H1 (cell line): Measurements from ENCODE around the gene CST11. TPM values are rescaled to one million over a fixed set of nuclear protein-coding genes. Genes with fewer than 3 reads are reported as not detected.

ENCODE experiments used
- CTCF ChIA-PET: fragments of 300-600 bp; sonication (Branson Sonifier 250); formaldehyde crosslinking; loops from one replicate; lab custom pipeline; 2021; ENCODE audit not compliant: partially characterized antibody; lab: Charles Lee
- POLR2A ChIA-PET: fragments of 300-600 bp; sonication (Branson Sonifier 250); formaldehyde crosslinking; loops from one replicate; lab custom pipeline; 2021; ENCODE audit warnings: inconsistent platforms; ENCODE audit not compliant: partially characterized antibody; lab: Charles Lee
- DNase-seq, 2 experiments: peaks; one replicate each; pipeline versions ENCODE4 v3.0.0 to v3.0.0-alpha.2; 2010 to 2022; ENCODE audit warnings: low spot score in 2 of 2, low read depth in 1 of 2, mixed read lengths in 1 of 2
- FAIRE-seq: peaks from 2 replicates; lab custom pipeline; 2011; peaks lifted over from hg19 to GRCh38; lab: Jason Lieb, UNC
- H2AFZ ChIP-seq: 2 replicates; pipeline ENCODE4 v1.8.1; 2012; ENCODE audit warnings: low read length, inconsistent platforms
- H2AK5ac ChIP-seq: 2 replicates; pipeline ENCODE4 v1.6.1; 2013; ENCODE audit warnings: low read depth, low read length
- H2BK120ac ChIP-seq: replicated peaks from 2 replicates; pipeline ENCODE3; 2013; ENCODE audit warnings: low read depth, low read length, inconsistent platforms
- H2BK12ac ChIP-seq: 2 replicates; pipeline ENCODE4 v1.6.1; 2013; ENCODE audit warnings: low read depth, low read length
- H2BK15ac ChIP-seq: 2 replicates; pipeline ENCODE4 v1.6.1; 2013; ENCODE audit warnings: low read length
- H2BK20ac ChIP-seq: 2 replicates; pipeline ENCODE4 v1.6.1; 2013; ENCODE audit warnings: low read length
- H2BK5ac ChIP-seq: 2 replicates; pipeline ENCODE4 v1.6.1; 2013; ENCODE audit warnings: low read depth, low read length
- H3K14ac ChIP-seq: 2 replicates; pipeline ENCODE4 v1.6.1; 2013; ENCODE audit warnings: inconsistent platforms; ENCODE audit not compliant: insufficient read length
- H3K18ac ChIP-seq: 2 replicates; pipeline ENCODE4 v1.6.1; 2013; ENCODE audit warnings: low read length; ENCODE audit errors: extremely low read depth
- H3K23ac ChIP-seq: 2 replicates; pipeline ENCODE4 v1.6.1; 2013; ENCODE audit warnings: inconsistent platforms; ENCODE audit not compliant: insufficient read length
- H3K23me2 ChIP-seq: 2 replicates; pipeline ENCODE4 v1.6.1; 2013; ENCODE audit warnings: low read depth, low read length
- H3K27ac ChIP-seq: 2 replicates; pipeline ENCODE4 v1.6.1; 2011; ENCODE audit warnings: low read depth, low read length, inconsistent platforms
- H3K27me3 ChIP-seq, 4 experiments: replicated peaks in 1 of 4; 1 replicate in 1 of 4; 2 replicates in 3 of 4; pipeline versions ENCODE4 v1.6.1 to v1.8.1; 2011 to 2013; ENCODE audit warnings: low read length in 3 of 4, mild to moderate bottlenecking in 3 of 4, inconsistent platforms in 2 of 4, mixed read lengths in 2 of 4, moderate library complexity in 1 of 4; ENCODE audit not compliant: control insufficient read depth in 3 of 4, insufficient read depth in 3 of 4; ENCODE audit errors: extremely low read depth in 1 of 4
- H3K36me3 ChIP-seq, 4 experiments: 2 replicates each; pipeline versions ENCODE4 v1.6.1 to v1.8.1; 2011 to 2013; ENCODE audit warnings: mild to moderate bottlenecking in 4 of 4, low read length in 3 of 4, moderate library complexity in 2 of 4, control low read depth in 1 of 4, inconsistent platforms in 1 of 4; ENCODE audit not compliant: insufficient read depth in 4 of 4, control insufficient read depth in 2 of 4
- H3K4ac ChIP-seq: replicated peaks from 2 replicates; pipeline ENCODE3; 2013; ENCODE audit warnings: low read length, low read depth, mixed read lengths, inconsistent platforms; ENCODE audit not compliant: insufficient read length
- H3K4me1 ChIP-seq, 4 experiments: replicated peaks in 1 of 4; 1 replicate in 1 of 4; 2 replicates in 3 of 4; pipeline versions ENCODE4 v1.6.1 to v1.8.1; 2011 to 2013; ENCODE audit warnings: low read length in 3 of 4, inconsistent platforms in 2 of 4, mixed read lengths in 1 of 4; ENCODE audit not compliant: insufficient read depth in 4 of 4, control insufficient read depth in 3 of 4
- H3K4me2 ChIP-seq, 2 experiments: 2 replicates each; pipeline versions ENCODE4 v1.6.1 to v1.8.1; 2011 to 2013; ENCODE audit warnings: low read depth in 2 of 2, low read length in 2 of 2, control low read depth in 1 of 2, inconsistent platforms in 1 of 2, mild to moderate bottlenecking in 1 of 2; ENCODE audit not compliant: insufficient read depth in 1 of 2
- H3K4me3 ChIP-seq, 4 experiments: fragments of 200-600, 300-600 bp in 1 of 4; sonication (generic), shearing (Covaris generic), sonication (Bioruptor Twin) in 1 of 4; 2 replicates each; pipeline versions ENCODE4 v1.5.1 to v1.8.1; 2011 to 2016; ENCODE audit warnings: low read length in 4 of 4, low read depth in 3 of 4, control low read depth in 2 of 4, inconsistent platforms in 2 of 4, mild to moderate bottlenecking in 2 of 4, mixed read lengths in 1 of 4, moderate library complexity in 1 of 4; ENCODE audit not compliant: insufficient read depth in 2 of 4; ENCODE audit errors: extremely low read depth in 1 of 4
- H3K56ac ChIP-seq: replicated peaks from 2 replicates; pipeline ENCODE3; 2013; ENCODE audit warnings: low read depth, mild to moderate bottlenecking, mixed read lengths, low read length, inconsistent platforms; ENCODE audit not compliant: insufficient read length
- H3K79me1 ChIP-seq: 2 replicates; pipeline ENCODE4 v1.6.1; 2013; ENCODE audit warnings: low read depth, low read length, control low read depth
- H3K79me2 ChIP-seq, 2 experiments: 2 replicates each; pipeline versions ENCODE4 v1.6.1 to v1.8.1; 2012 to 2013; ENCODE audit warnings: low read length in 2 of 2, mild to moderate bottlenecking in 2 of 2, inconsistent platforms in 1 of 2; ENCODE audit not compliant: insufficient read depth in 2 of 2, control insufficient read depth in 1 of 2
- H3K9ac ChIP-seq, 4 experiments: replicated peaks in 1 of 4; 1 replicate in 1 of 4; 2 replicates in 3 of 4; pipeline versions ENCODE4 v1.6.1 to v1.8.1; 2011 to 2013; ENCODE audit warnings: low read depth in 3 of 4, low read length in 3 of 4, control low read depth in 2 of 4, mild to moderate bottlenecking in 2 of 4, moderate library complexity in 2 of 4, inconsistent platforms in 1 of 4; ENCODE audit errors: extremely low read depth in 1 of 4
- H3K9me3 ChIP-seq, 2 experiments: 2 replicates each; pipeline versions ENCODE4 v1.6.1 to v1.8.1; 2012 to 2013; ENCODE audit warnings: mild to moderate bottlenecking in 2 of 2, moderate library complexity in 2 of 2, control low read depth in 1 of 2, inconsistent platforms in 1 of 2, low read depth in 1 of 2, low read length in 1 of 2, mixed read lengths in 1 of 2; ENCODE audit not compliant: insufficient read depth in 2 of 2
- H4K20me1 ChIP-seq, 2 experiments: replicated peaks in 1 of 2; 2 replicates each; pipeline versions ENCODE3 to v1.8.1; 2011 to 2013; ENCODE audit warnings: inconsistent platforms in 2 of 2, low read length in 2 of 2, mild to moderate bottlenecking in 1 of 2; ENCODE audit not compliant: insufficient read depth in 2 of 2, control insufficient read depth in 1 of 2
- H4K5ac ChIP-seq: 2 replicates; pipeline ENCODE4 v1.6.1; 2013; ENCODE audit warnings: low read length, low read depth, mixed read lengths, inconsistent platforms; ENCODE audit not compliant: insufficient read length
- H4K8ac ChIP-seq: 2 replicates; pipeline ENCODE4 v1.8.0; 2013; ENCODE audit warnings: mild to moderate bottlenecking, moderate library complexity, low read length, inconsistent platforms; ENCODE audit not compliant: insufficient read depth; ENCODE audit errors: extremely low read depth
- H4K91ac ChIP-seq: replicated peaks from 2 replicates; pipeline ENCODE3; 2013; ENCODE audit warnings: low read length, mixed read lengths, inconsistent platforms; ENCODE audit not compliant: insufficient read length
- CBX5 ChIP-seq: fragments of 300-800, 300-1000 bp; sonication (generic); IDR thresholded peaks from 2 replicates; pipeline ENCODE4 v1.7.1; 2016; ENCODE audit warnings: antibody characterized with exemption, low read length, low read depth
- CREB1 ChIP-seq: IDR thresholded peaks from 2 replicates; pipeline ENCODE4 v1.6.1; 2012; ENCODE audit warnings: inconsistent platforms
- EP300 ChIP-seq, 2 experiments: IDR thresholded peaks; 1 replicate in 1 of 2; 2 replicates in 1 of 2; pipeline ENCODE4 v1.6.1; 2011 to 2012; ENCODE audit warnings: low read depth in 2 of 2, low read length in 2 of 2, mild to moderate bottlenecking in 2 of 2, borderline replicate concordance in 1 of 2, inconsistent platforms in 1 of 2, moderate library complexity in 1 of 2
- FOSL1 ChIP-seq: IDR thresholded peaks from 2 replicates; pipeline ENCODE4 v1.6.1; 2011; ENCODE audit warnings: mild to moderate bottlenecking, low read depth, low read length, moderate library complexity; ENCODE audit not compliant: insufficient read depth
- GABPA ChIP-seq: IDR thresholded peaks from 2 replicates; pipeline ENCODE4 v1.6.1; 2011; ENCODE audit warnings: mild to moderate bottlenecking, low read length, moderate library complexity, borderline replicate concordance; ENCODE audit not compliant: insufficient read depth
- NANOG ChIP-seq: IDR thresholded peaks from 2 replicates; pipeline ENCODE4 v1.6.1; 2011; ENCODE audit warnings: low read length, low read depth, mild to moderate bottlenecking, inconsistent platforms; ENCODE audit not compliant: insufficient read depth, poor library complexity, severe bottlenecking
- NRF1 ChIP-seq: IDR thresholded peaks from 2 replicates; pipeline ENCODE4 v1.6.1; 2011; ENCODE audit warnings: mild to moderate bottlenecking, low read depth, low read length, improper control_type of control experiment
- SAP30 ChIP-seq: fragments of 300-600 bp; sonication (generic); IDR thresholded peaks from 2 replicates; pipeline ENCODE4 v1.7.1; 2012; ENCODE audit warnings: low read length, moderate library complexity, mild to moderate bottlenecking, inconsistent platforms; ENCODE audit not compliant: insufficient read depth, insufficient replicate concordance
- SIN3A ChIP-seq, 2 experiments: IDR thresholded peaks in 1 of 2; conservative IDR thresholded peaks in 1 of 2; 2 replicates each; pipeline ENCODE4 v1.6.1; 2011 to 2012; ENCODE audit warnings: low read length in 2 of 2, improper control_type of control experiment in 1 of 2, low read depth in 1 of 2, mild to moderate bottlenecking in 1 of 2
- SP1 ChIP-seq: IDR thresholded peaks from 2 replicates; pipeline ENCODE4 v1.6.1; 2011; ENCODE audit warnings: low read depth, low read length
- SUZ12 ChIP-seq: fragments of 200-600 bp; sonication (generic); IDR thresholded peaks from 2 replicates; pipeline ENCODE4 v1.6.1; 2012; ENCODE audit warnings: mild to moderate bottlenecking, inconsistent platforms, low read length, moderate library complexity, mixed read lengths
- TAF1 ChIP-seq: IDR thresholded peaks from 2 replicates; pipeline ENCODE4 v1.6.1; 2011; ENCODE audit warnings: mild to moderate bottlenecking, low read depth, low read length
- TAF7 ChIP-seq: optimal IDR thresholded peaks from 2 replicates; pipeline ENCODE3; 2011; ENCODE audit warnings: low read depth, mild to moderate bottlenecking, inconsistent platforms, low read length, moderate library complexity, borderline replicate concordance
- TBP ChIP-seq: IDR thresholded peaks from 2 replicates; pipeline ENCODE4 v1.6.1; 2011; ENCODE audit warnings: low read depth, low read length, improper control_type of control experiment
- WGBS, 2 experiments: shearing (Covaris generic) in 1 of 2; methylation state at CpG; one replicate each; pipeline versions ENCODE4 v1.1.6 to v1.1.7; 2013 to 2015; ENCODE audit warnings: low lambda C conversion rate in 2 of 2, mixed read lengths in 2 of 2, inconsistent platforms in 1 of 2, low coverage in 1 of 2, missing lambda C conversion rate in 1 of 2; ENCODE audit not compliant: insufficient replicate concordance in 2 of 2, insufficient coverage in 1 of 2, insufficient read length in 1 of 2; ENCODE audit errors: extremely low coverage in 1 of 2, missing lambda C conversion rate in 1 of 2; 5-methylcytosine and 5-hydroxymethylcytosine counted together
- polyA plus RNA-seq, 7 experiments: library from polyadenylated mRNA; depleted of rRNA in 3 of 7; stranded (reverse) in 5 of 7; unstranded in 2 of 7; fragments of >200 nt in 5 of 7; fragments of 200-250 nt in 2 of 7; gene quantifications; 1 replicate in 5 of 7; 2 replicates in 1 of 7; 4 replicates in 1 of 7; pipeline versions ENCODE4 v1.2.1 to v1.2.3, GENCODE V29; 2011 to 2013; ENCODE audit warnings: missing spikeins in 2 of 7, mixed read lengths in 2 of 7
- total RNA-seq: library from RNA; stranded (reverse); fragmentation: NEBNext Ultra II Directional; extraction: Animal tissue kit (Norgen Biotek cat#: 25700); gene quantifications from 2 replicates; pipeline ENCODE4 v1.2.1, GENCODE V29; 2021

The CST11 gene
- total and polyA plus RNA-seq, 2 of the 8 experiments (the other 6 are each of a cell fraction or from before 2014, with no cell fraction given), result 2.0 TPM; not detected in 1

DNA sequence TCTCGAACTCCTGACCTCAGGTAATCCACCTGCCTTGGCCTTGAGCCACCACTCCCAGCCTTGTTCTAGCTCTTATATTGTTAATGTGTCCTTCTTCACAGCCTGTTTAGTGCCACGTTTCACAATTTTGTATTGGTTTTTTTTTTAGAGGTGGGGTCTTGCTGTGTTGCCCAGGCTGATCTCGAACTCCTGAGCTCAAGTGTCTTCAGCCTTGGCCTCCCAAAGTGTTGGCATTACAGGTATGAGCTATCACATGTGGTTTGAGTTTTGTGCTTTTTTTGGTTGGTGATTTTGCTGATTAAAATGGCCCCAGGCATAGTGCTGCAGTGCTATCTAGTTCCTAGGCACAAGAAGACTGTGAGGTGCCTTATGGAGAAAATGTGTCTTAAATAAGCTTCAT, 19.0 kb downstream of the CST11 start:
- no peaks in the 10 kb centered on the region; a peak in 1 of 7 replicates for H3K27me3 ChIP-seq
- ChIA-PET POLR2A (no interaction called here), CTCF (interaction anchor here (0.7 to 1.6 kb wide), 3 partner anchors 8 to 13 kb away, joined by 3 to 12 read pairs (median 4); partner anchors contain the start of gene NAPB)
- no peak overlapping the region for H3K4me2 ChIP-seq
- no peak overlapping the region for H3K9ac ChIP-seq
- H3K4me1 ChIP-seq, result no peaks in the 10 kb centered on the region
- H3K4me3 ChIP-seq, result no peak overlapping the region
- no peak overlapping the region for H3K4ac ChIP-seq
- no peaks in the 10 kb centered on the region for H3K9me3 ChIP-seq
- H3K36me3 ChIP-seq, result no peaks in the 10 kb centered on the region
- no peak overlapping the region for H4K5ac ChIP-seq
- no peak overlapping the region for H2AK5ac ChIP-seq
- no peak overlapping the region for H3K56ac ChIP-seq
- DNase-seq (no peak), FAIRE-seq (no peak)
- no peak overlapping the region for H2AFZ ChIP-seq
- H3K27ac ChIP-seq, result no peak overlapping the region
- H2BK15ac ChIP-seq, result no peak overlapping the region
- no peak overlapping the region for H4K91ac ChIP-seq
- H3K18ac ChIP-seq, result no peak overlapping the region
- no peak overlapping the region for H4K8ac ChIP-seq
- 94% methylated on average over 3 of the region's 3 CpGs; no CpG with 5 or more reads in 1 of the 2 experiments for WGBS, 2 experiments
- H2BK12ac ChIP-seq, result no peak overlapping the region
- no peak overlapping the region for H3K14ac ChIP-seq
- no peak overlapping the region for H2BK120ac ChIP-seq
- no peaks in the 10 kb centered on the region for H3K79me1 ChIP-seq
- H4K20me1 ChIP-seq, result no peaks in the 10 kb centered on the region
- no peak overlapping the region for H2BK5ac ChIP-seq
- no peak overlapping the region for H3K23ac ChIP-seq
- H3K23me2 ChIP-seq, result no peaks in the 10 kb centered on the region
- H2BK20ac ChIP-seq, result no peak overlapping the region
- H3K79me2 ChIP-seq, result no peaks in the 10 kb centered on the region
- no peak for TF ChIP-seq TAF1
- TF ChIP-seq NANOG, result no peak
- TF ChIP-seq NRF1, result no peak
- TF ChIP-seq SAP30, result no peak
- no peak for TF ChIP-seq SP1
- no peak for TF ChIP-seq SIN3A (conservative IDR thresholded peaks at IDR 0.05 in 1 of 2, IDR thresholded peaks at IDR 0.05 in 1 of 2; ENCODE audit: low read depth in 1 of 2, low read length in 2 of 2)
- TF ChIP-seq TAF7, result no peak
- no peak for TF ChIP-seq CBX5
- TF ChIP-seq CREB1, result no peak
- no peak for TF ChIP-seq EP300 (IDR thresholded peaks at IDR 0.05; ENCODE audit: borderline replicate concordance in 1 of 2, low read depth in 2 of 2, low read length in 2 of 2)
- no peak for TF ChIP-seq SUZ12
- no peak for TF ChIP-seq GABPA
- no peak for TF ChIP-seq FOSL1
- no peak for TF ChIP-seq TBP
